Lower leg skin (tissue), 3 donors: ENCODE measurements around the gene PF4V1.

ENCODE experiments used
- POLR2A ChIP-seq, 2 donors: fragments of 450-650 bp; IDR thresholded peaks; one replicate each; pipeline ENCODE4 v1.6.1; 2016 to 2017; ENCODE audit warnings: antibody characterized with exemption in 2 of 2, mild to moderate bottlenecking in 1 of 2, moderate library complexity in 1 of 2
- TF ChIP-seq, protein P1 (sequence below), 3 donors: fragments of 450-650 bp; IDR thresholded peaks; one replicate each; pipeline ENCODE4 v1.5.1; 2016; ENCODE audit warnings: antibody characterized with exemption in 3 of 3, mild to moderate bottlenecking in 3 of 3, moderate library complexity in 2 of 3

- TF ChIP-seq, protein P1, sequence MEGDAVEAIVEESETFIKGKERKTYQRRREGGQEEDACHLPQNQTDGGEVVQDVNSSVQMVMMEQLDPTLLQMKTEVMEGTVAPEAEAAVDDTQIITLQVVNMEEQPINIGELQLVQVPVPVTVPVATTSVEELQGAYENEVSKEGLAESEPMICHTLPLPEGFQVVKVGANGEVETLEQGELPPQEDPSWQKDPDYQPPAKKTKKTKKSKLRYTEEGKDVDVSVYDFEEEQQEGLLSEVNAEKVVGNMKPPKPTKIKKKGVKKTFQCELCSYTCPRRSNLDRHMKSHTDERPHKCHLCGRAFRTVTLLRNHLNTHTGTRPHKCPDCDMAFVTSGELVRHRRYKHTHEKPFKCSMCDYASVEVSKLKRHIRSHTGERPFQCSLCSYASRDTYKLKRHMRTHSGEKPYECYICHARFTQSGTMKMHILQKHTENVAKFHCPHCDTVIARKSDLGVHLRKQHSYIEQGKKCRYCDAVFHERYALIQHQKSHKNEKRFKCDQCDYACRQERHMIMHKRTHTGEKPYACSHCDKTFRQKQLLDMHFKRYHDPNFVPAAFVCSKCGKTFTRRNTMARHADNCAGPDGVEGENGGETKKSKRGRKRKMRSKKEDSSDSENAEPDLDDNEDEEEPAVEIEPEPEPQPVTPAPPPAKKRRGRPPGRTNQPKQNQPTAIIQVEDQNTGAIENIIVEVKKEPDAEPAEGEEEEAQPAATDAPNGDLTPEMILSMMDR (IDR thresholded peaks at IDR 0.05): no peak
- no peak for TF ChIP-seq POLR2A (IDR thresholded peaks at IDR 0.05)
These were observed 43.3 kb downstream of the PF4V1 start for GRCh38 chr4:73896416-73896815.
